ENCODE results near the gene AGMO. TPM values are rescaled to one million over a fixed set of nuclear protein-coding genes. Genes with fewer than 3 reads are reported as not detected.

Gene AGMO
- total and polyA plus RNA-seq, 2 of the 8 experiments (the other 6 are each of a cell fraction or from before 2014, with no cell fraction given), result 0.22 to 0.45 TPM

GRCh38 chr7:15358112-15358511 lies 203.7 kb downstream of the AGMO start:
- FAIRE-seq, result no peak
- H4K8ac ChIP-seq (ENCODE audit: extremely low read depth, insufficient read depth, low read length), result no peak overlapping the region
- H3K23ac ChIP-seq (ENCODE audit: insufficient read length), result no peak overlapping the region
- TF ChIP-seq SUZ12 (IDR thresholded peaks at IDR 0.05; ENCODE audit: low read length) (no peak), TBP (IDR thresholded peaks at IDR 0.05; ENCODE audit: low read depth, low read length) (no peak), PHF8 (conservative IDR thresholded peaks at IDR 0.05; ENCODE audit: low read depth, low read length) (no peak), HDAC2 (IDR thresholded peaks at IDR 0.05; ENCODE audit: borderline replicate concordance in 1 of 2, low read depth in 2 of 2, low read length in 2 of 2) (no peak), ZNF274 (IDR thresholded peaks at IDR 0.05; ENCODE audit: borderline replicate concordance, extremely low read depth, low read length) (no peak), BRCA1 (IDR thresholded peaks at IDR 0.05; ENCODE audit: low read depth, low read length) (no peak), POLR2A (IDR thresholded peaks at IDR 0.05; ENCODE audit: control extremely low read depth in 1 of 2, low read depth in 2 of 2, low read length in 2 of 2) (no peak), TCF12 (IDR thresholded peaks at IDR 0.05; ENCODE audit: low read depth, low read length) (no peak), RNF2 (IDR thresholded peaks at IDR 0.05; ENCODE audit: borderline replicate concordance, low read depth, low read length, missing control alignments, poor library complexity, severe bottlenecking) (no peak), SP4 (IDR thresholded peaks at IDR 0.05; ENCODE audit: low read length) (no peak)
- H2BK20ac ChIP-seq (ENCODE audit: low read length), result no peak overlapping the region
- no peak overlapping the region for H3K27ac ChIP-seq (ENCODE audit: low read depth, low read length)
- POLR2A ChIA-PET (ENCODE audit: partially characterized antibody), result no interaction called here
- H4K91ac ChIP-seq (replicated peaks; ENCODE audit: insufficient read length, low read length), result no peak overlapping the region
- no peak for DNase-seq (ENCODE audit: low read depth in 1 of 2, low spot score in 2 of 2)
- no peak overlapping the region for H3K14ac ChIP-seq (ENCODE audit: insufficient read length)
- no peak overlapping the region for H3K56ac ChIP-seq (replicated peaks; ENCODE audit: insufficient read length, low read depth, low read length)
- CTCF ChIA-PET (ENCODE audit: partially characterized antibody), result interaction anchor here (1.2 kb wide), 1 partner anchor 44 kb away, joined by 3 read pairs; no protein-coding TSS in a partner anchor
- no peaks in the 10 kb centered on the region for H3K36me3 ChIP-seq (ENCODE audit: control insufficient read depth in 2 of 4, insufficient read depth in 4 of 4, low read length in 3 of 4)
- H3K9me3 ChIP-seq (ENCODE audit: insufficient read depth in 2 of 2, low read depth in 1 of 2, low read length in 1 of 2), result no peaks in the 10 kb centered on the region
- H3K4me1 ChIP-seq (replicated peaks in 1 of 4; ENCODE audit: control insufficient read depth in 3 of 4, insufficient read depth in 4 of 4, low read length in 3 of 4), result peaks cover 0 to 4% (median 1%) of the 10 kb centered on the region in 4 experiments; a peak in 3 of 7 replicates
- H2BK5ac ChIP-seq (ENCODE audit: low read depth, low read length), result no peak overlapping the region
- no peak overlapping the region for H2BK12ac ChIP-seq (ENCODE audit: low read depth, low read length)
- H3K79me2 ChIP-seq (ENCODE audit: control insufficient read depth in 1 of 2, insufficient read depth in 2 of 2, low read length in 2 of 2), result no peaks in the 10 kb centered on the region
- no peak overlapping the region for H2BK120ac ChIP-seq (replicated peaks; ENCODE audit: low read depth, low read length)
- H3K4me2 ChIP-seq (ENCODE audit: insufficient read depth in 1 of 2, low read depth in 2 of 2, low read length in 2 of 2), result no peak overlapping the region
- no peaks in the 10 kb centered on the region for H3K79me1 ChIP-seq (ENCODE audit: low read depth, low read length)
- no peak overlapping the region for H2AK5ac ChIP-seq (ENCODE audit: low read depth, low read length)
- H2AFZ ChIP-seq (ENCODE audit: low read length), result peak overlapping the region; percentile 70; the same call in 1 of the 2 replicates
- no peak overlapping the region for H3K18ac ChIP-seq (ENCODE audit: extremely low read depth, low read length)
- no peak overlapping the region for H3K4ac ChIP-seq (replicated peaks; ENCODE audit: insufficient read length, low read depth, low read length)
- H3K23me2 ChIP-seq (ENCODE audit: low read depth, low read length), result no peaks in the 10 kb centered on the region
- H3K9ac ChIP-seq (replicated peaks in 1 of 4; ENCODE audit: extremely low read depth in 1 of 4, low read depth in 3 of 4, low read length in 3 of 4), result no peak overlapping the region
- no peak overlapping the region for H2BK15ac ChIP-seq (ENCODE audit: low read length)
- no peaks in the 10 kb centered on the region for H4K20me1 ChIP-seq (replicated peaks in 1 of 2; ENCODE audit: control insufficient read depth in 1 of 2, insufficient read depth in 2 of 2, low read length in 2 of 2)
- H3K27me3 ChIP-seq (replicated peaks in 1 of 4; ENCODE audit: control insufficient read depth in 3 of 4, extremely low read depth in 1 of 4, insufficient read depth in 3 of 4, low read length in 3 of 4), result no peaks in the 10 kb centered on the region
- WGBS, 2 experiments (ENCODE audit: extremely low coverage in 1 of 2, insufficient coverage in 1 of 2, insufficient read length in 1 of 2, insufficient replicate concordance in 2 of 2, low coverage in 1 of 2, low lambda C conversion rate in 2 of 2, missing lambda C conversion rate in 1 of 2), result 88% methylated on average over 5 of the region's 5 CpGs; no CpG with 5 or more reads in 1 of the 2 experiments
- no peak overlapping the region for H3K4me3 ChIP-seq (ENCODE audit: extremely low read depth in 1 of 4, insufficient read depth in 2 of 4, low read depth in 3 of 4, low read length in 4 of 4)
- no peak overlapping the region for H4K5ac ChIP-seq (ENCODE audit: insufficient read length, low read depth, low read length)
